DOHH2 (cell line): Measurements from ENCODE around the gene ZSWIM1.

Experiments
- H3F3A ChIP-seq: fragments of 200-600 bp; sonication (generic), shearing (Covaris generic); 2 replicates; pipeline ENCODE4 v1.6.0; 2016; ENCODE audit warnings: antibody characterized with exemption, mild to moderate bottlenecking; ENCODE audit not compliant: control insufficient read depth, insufficient read depth
- H3K27ac ChIP-seq: fragments of 200-600 bp; sonication (generic); 2 replicates; pipeline ENCODE4 v1.5.1; 2014; ENCODE audit warnings: low read depth, mild to moderate bottlenecking, low read length, moderate library complexity
- H3K27me3 ChIP-seq: fragments of 200-600 bp; sonication (generic); 2 replicates; pipeline ENCODE4 v1.6.1; 2014; ENCODE audit warnings: mild to moderate bottlenecking, low read length, mixed read lengths; ENCODE audit not compliant: control insufficient read depth
- H3K36me3 ChIP-seq: fragments of 200-600 bp; sonication (generic); 2 replicates; pipeline ENCODE4 v1.6.1; 2014; ENCODE audit warnings: mild to moderate bottlenecking, low read length, moderate library complexity, mixed read lengths; ENCODE audit not compliant: control insufficient read depth
- H3K4me1 ChIP-seq: fragments of 200-600 bp; sonication (generic); 2 replicates; pipeline ENCODE4 v1.6.1; 2014; ENCODE audit warnings: mild to moderate bottlenecking, low read length, mixed read lengths; ENCODE audit not compliant: control insufficient read depth
- H3K4me2 ChIP-seq: fragments of 200-600 bp; sonication (generic); 2 replicates; pipeline ENCODE4 v1.6.0; 2014; ENCODE audit warnings: mild to moderate bottlenecking, low read length, moderate library complexity
- H3K4me3 ChIP-seq: fragments of 200-600 bp; sonication (generic); 2 replicates; pipeline ENCODE4 v1.5.1; 2014; ENCODE audit warnings: mild to moderate bottlenecking, low read length, mixed read lengths
- H3K79me2 ChIP-seq: fragments of 200-600 bp; sonication (generic); 2 replicates; pipeline ENCODE4 v1.6.1; 2014; ENCODE audit warnings: mild to moderate bottlenecking, low read length, mixed read lengths; ENCODE audit not compliant: control insufficient read depth
- H3K9me2 ChIP-seq: fragments of 200-600 bp; sonication (generic); replicated peaks from 2 replicates; pipeline ENCODE4 v1.6.1; 2014; ENCODE audit warnings: mild to moderate bottlenecking, low read length, mixed read lengths; ENCODE audit not compliant: control insufficient read depth
- H3K9me3 ChIP-seq: fragments of 200-600 bp; sonication (generic); 2 replicates; pipeline ENCODE4 v1.6.1; 2014; ENCODE audit warnings: antibody characterized with exemption, low read length, mixed read lengths; ENCODE audit not compliant: control insufficient read depth, insufficient read depth
- H4K20me1 ChIP-seq: fragments of 200-600 bp; sonication (generic); 2 replicates; pipeline ENCODE4 v1.6.0; 2014; ENCODE audit warnings: low read depth, mild to moderate bottlenecking, antibody characterized with exemption, low read length, moderate library complexity; ENCODE audit not compliant: control insufficient read depth, insufficient read depth
- CTCF ChIP-seq: fragments of 200-600 bp; sonication (generic); IDR thresholded peaks from one replicate; pipeline ENCODE4 v1.5.1; 2014; ENCODE audit warnings: antibody characterized with exemption, mild to moderate bottlenecking, low read depth, low read length; ENCODE audit not compliant: poor library complexity, severe bottlenecking
- EZH2phosphoT487 ChIP-seq: fragments of 200-600 bp; sonication (generic); IDR thresholded peaks from 2 replicates; pipeline ENCODE4 v1.6.1; 2017; ENCODE audit warnings: borderline replicate concordance, mild to moderate bottlenecking, antibody characterized with exemption, low read length, moderate library complexity, mixed read lengths

The ZSWIM1 gene

GRCh38 chr20:45893831-45894230 is 12.8 kb downstream of the ZSWIM1 start:
- H3F3A ChIP-seq: no peaks in the 10 kb centered on the region

GRCh38 chr20:45894797-45895196 is 13.8 kb downstream of the ZSWIM1 start:
- Histone ChIP-seq H3K9me2 (no peaks in the 10 kb centered on the region), H3K4me3 (no peak overlapping the region), H4K20me1 (no peaks in the 10 kb centered on the region), H3K27ac (no peak overlapping the region), H3F3A (no peaks in the 10 kb centered on the region), H3K36me3 (no peaks in the 10 kb centered on the region), H3K79me2 (no peaks in the 10 kb centered on the region), H3K9me3 (no peaks in the 10 kb centered on the region), H3K4me2 (no peak overlapping the region), H3K4me1 (peaks cover 23% of the 10 kb centered on the region), H3K27me3 (no peaks in the 10 kb centered on the region)
- TF ChIP-seq CTCF (no peak), EZH2phosphoT487 (no peak)

More at GRCh38 chr20:45893831-45894230, 12.8 kb downstream of the ZSWIM1 start:
- Histone ChIP-seq H3K9me2 (no peaks in the 10 kb centered on the region), H3K4me2 (no peak overlapping the region), H3K27me3 (no peaks in the 10 kb centered on the region), H3K27ac (no peak overlapping the region), H4K20me1 (no peaks in the 10 kb centered on the region), H3K36me3 (no peaks in the 10 kb centered on the region), H3K4me1 (peaks cover 23% of the 10 kb centered on the region), H3K9me3 (no peaks in the 10 kb centered on the region), H3K79me2 (no peaks in the 10 kb centered on the region), H3K4me3 (no peak overlapping the region)
- no peak for TF ChIP-seq CTCF
- no peak for TF ChIP-seq EZH2phosphoT487

- no peaks in the 10 kb centered on the region for H3K9me2 ChIP-seq
- no peak overlapping the region for H3K4me2 ChIP-seq
- no peaks in the 10 kb centered on the region for H3K9me3 ChIP-seq
- H3K27me3 ChIP-seq: no peaks in the 10 kb centered on the region
- H3K4me3 ChIP-seq: no peak overlapping the region
- no peaks in the 10 kb centered on the region for H3K36me3 ChIP-seq
- H3K79me2 ChIP-seq: no peaks in the 10 kb centered on the region
- H3F3A ChIP-seq: no peaks in the 10 kb centered on the region
- no peaks in the 10 kb centered on the region for H4K20me1 ChIP-seq
- no peak overlapping the region for H3K27ac ChIP-seq
- peaks cover 11% of the 10 kb centered on the region for H3K4me1 ChIP-seq
- TF ChIP-seq CTCF: no peak
- no peak for TF ChIP-seq EZH2phosphoT487
These were observed 15.7 kb downstream of the ZSWIM1 start for GRCh38 chr20:45896641-45897161.
